NB4 (cell line): Measurements from ENCODE around the gene RPS6KA4.
A peak's percentile ranks its signal among the peaks of the same experiment; 100 is the strongest.

ENCODE experiments used
- DNase-seq: peaks from one replicate; pipeline ENCODE4 v3.0.0; 2010; ENCODE audit warnings: low read depth
- H3K4me3 ChIP-seq: one replicate; pipeline ENCODE4 v1.5.1; 2011; ENCODE audit warnings: mild to moderate bottlenecking, low read depth, low read length, moderate library complexity
- CTCF ChIP-seq: IDR thresholded peaks from one replicate; pipeline ENCODE4 v1.5.1; 2012; ENCODE audit warnings: low read depth, low read length
- MAX ChIP-seq: IDR thresholded peaks from 2 replicates; pipeline ENCODE4 v1.6.1; 2011; ENCODE audit warnings: low read depth, low read length
- MYC ChIP-seq: IDR thresholded peaks from 2 replicates; pipeline ENCODE4 v1.6.1; 2011; ENCODE audit warnings: low read depth, low read length
- POLR2A ChIP-seq: IDR thresholded peaks from 2 replicates; pipeline ENCODE4 v1.6.1; 2011; ENCODE audit warnings: mild to moderate bottlenecking; ENCODE audit not compliant: insufficient read length; ENCODE audit errors: extremely low read depth

Gene RPS6KA4

GRCh38 chr11:64340671-64341335 is 18.2 kb upstream of the RPS6KA4 start:
- H3K4me3 ChIP-seq: no peak overlapping the region
- no peak for TF ChIP-seq MYC
- TF ChIP-seq MAX: no peak
- TF ChIP-seq POLR2A: no peak
- no peak for TF ChIP-seq CTCF
- no peak for DNase-seq

GRCh38 chr11:64341429-64341828 is 17.5 kb upstream of the RPS6KA4 start:
- H3K4me3 ChIP-seq: no peak overlapping the region

GRCh38 chr11:64341851-64342791 is 16.8 kb upstream of the RPS6KA4 start:
- peak; percentile 67 for DNase-seq
- no peak overlapping the region for H3K4me3 ChIP-seq

More at GRCh38 chr11:64341429-64341828, 17.5 kb upstream of the RPS6KA4 start:
- DNase-seq: no peak
- TF ChIP-seq MAX (no peak), POLR2A (no peak), MYC (no peak), CTCF (no peak)

GRCh38 chr11:64342869-64343745 is 15.9 kb upstream of the RPS6KA4 start:
- no peak overlapping the region for H3K4me3 ChIP-seq
- no peak for DNase-seq
- TF ChIP-seq MYC (no peak), POLR2A (no peak), CTCF (no peak), MAX (no peak)

More at GRCh38 chr11:64341851-64342791, 16.8 kb upstream of the RPS6KA4 start:
- TF ChIP-seq MYC (no peak), MAX (no peak), POLR2A (no peak), CTCF (no peak)

- DNase-seq: peak; percentile 67
- no peak overlapping the region for H3K4me3 ChIP-seq
- TF ChIP-seq POLR2A (no peak), MAX (no peak), MYC (no peak), CTCF (peak; percentile 59)
Observed at GRCh38 chr11:64343767-64344559, 15.0 kb upstream of the RPS6KA4 start.
